Loucy (cell line): Measurements from ENCODE around the gene SNRNP200.

Experiments used
- H2AFZ ChIP-seq: fragments of 200-600 bp; sonication (generic); 2 replicates; pipeline ENCODE4 v1.6.0; 2016; ENCODE audit warnings: antibody characterized with exemption, mild to moderate bottlenecking, low read length, moderate library complexity
- H3F3A ChIP-seq: fragments of 200-600 bp; 2 replicates; pipeline ENCODE4 v1.6.0; 2016; ENCODE audit warnings: antibody characterized with exemption, low read depth, mild to moderate bottlenecking
- H3K27me3 ChIP-seq: fragments of 200-600 bp; sonication (generic); 2 replicates; pipeline ENCODE4 v1.6.1; 2014; ENCODE audit warnings: low read length, mild to moderate bottlenecking; ENCODE audit not compliant: insufficient read depth, poor library complexity, severe bottlenecking
- H3K36me3 ChIP-seq: fragments of 200-600 bp; sonication (generic); 2 replicates; pipeline ENCODE4 v1.6.1; 2016; ENCODE audit warnings: low read length; ENCODE audit not compliant: insufficient read depth
- H3K4me1 ChIP-seq: fragments of 200-600 bp; sonication (generic); 2 replicates; pipeline ENCODE4 v1.5.1; 2014; ENCODE audit warnings: low read length, mild to moderate bottlenecking; ENCODE audit not compliant: insufficient read depth, poor library complexity, severe bottlenecking
- H3K4me2 ChIP-seq: fragments of 200-600 bp; sonication (generic); 2 replicates; pipeline ENCODE4 v1.6.0; 2014; ENCODE audit warnings: antibody characterized with exemption, low read length, low read depth, mild to moderate bottlenecking; ENCODE audit not compliant: poor library complexity, severe bottlenecking
- H3K4me3 ChIP-seq: fragments of 200-600 bp; sonication (generic); 2 replicates; pipeline ENCODE4 v1.5.1; 2014; ENCODE audit warnings: low read length, mild to moderate bottlenecking, mixed read lengths; ENCODE audit not compliant: poor library complexity, severe bottlenecking
- H3K79me2 ChIP-seq: fragments of 200-600 bp; sonication (generic); 2 replicates; pipeline ENCODE4 v1.6.1; 2014; ENCODE audit warnings: low read length; ENCODE audit not compliant: insufficient read depth
- H3K9ac ChIP-seq: fragments of 200-600 bp; sonication (generic); 2 replicates; pipeline ENCODE4 v1.6.0; 2014; ENCODE audit warnings: mild to moderate bottlenecking, low read depth, low read length, moderate library complexity; ENCODE audit not compliant: poor library complexity, severe bottlenecking
- H3K9me2 ChIP-seq: fragments of 200-600 bp; sonication (generic); replicated peaks from 2 replicates; pipeline ENCODE4 v1.6.1; 2016; ENCODE audit warnings: low read depth, low read length, mixed read lengths
- H3K9me3 ChIP-seq: fragments of 200-600 bp; sonication (generic); 2 replicates; pipeline ENCODE4 v1.6.1; 2014; ENCODE audit warnings: mild to moderate bottlenecking, antibody characterized with exemption, low read length, low read depth; ENCODE audit not compliant: insufficient read depth
- H4K20me1 ChIP-seq: fragments of 200-600 bp; sonication (generic); 2 replicates; pipeline ENCODE4 v1.6.0; 2014; ENCODE audit warnings: antibody characterized with exemption, low read length, mild to moderate bottlenecking; ENCODE audit not compliant: insufficient read depth, poor library complexity, severe bottlenecking
- EZH2phosphoT487 ChIP-seq: fragments of 200-600 bp; IDR thresholded peaks from 2 replicates; pipeline ENCODE4 v1.6.1; 2018; ENCODE audit warnings: antibody characterized with exemption, mild to moderate bottlenecking, moderate library complexity, borderline replicate concordance
- TF ChIP-seq, protein P1 (sequence below): fragments of 200-600 bp; sonication (generic); conservative IDR thresholded peaks from 2 replicates; pipeline ENCODE4 v1.5.1; 2014; ENCODE audit warnings: mild to moderate bottlenecking, antibody characterized with exemption, low read length

SNRNP200 gene

DNA sequence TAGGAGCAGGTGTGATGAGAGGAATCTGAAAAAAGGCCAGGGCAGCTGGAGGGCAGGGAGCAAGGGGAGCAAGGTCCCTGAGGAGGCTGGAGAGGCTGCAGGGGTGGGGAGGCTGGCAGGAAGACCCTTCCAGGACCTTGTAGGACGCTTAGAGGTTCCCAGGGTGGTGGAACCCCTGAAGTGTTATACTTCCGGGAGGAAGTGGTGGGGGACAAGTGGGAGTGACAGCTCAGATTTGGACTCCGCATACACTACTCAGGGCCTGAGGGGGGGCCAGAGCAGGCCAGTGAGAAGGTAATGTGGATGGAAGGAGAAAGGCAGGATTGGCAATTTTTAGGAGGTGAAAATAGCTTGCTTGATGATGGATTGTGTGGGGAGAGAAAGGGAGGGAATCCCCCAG is 28.4 kb upstream of the SNRNP200 start:
- no peaks in the 10 kb centered on the region for H3K27me3 ChIP-seq
- H3K4me1 ChIP-seq, result peaks cover 27% of the 10 kb centered on the region
- H3K36me3 ChIP-seq, result no peaks in the 10 kb centered on the region
- peaks cover 7% of the 10 kb centered on the region for H4K20me1 ChIP-seq
- H3K4me3 ChIP-seq, result no peak overlapping the region
- peaks cover 38% of the 10 kb centered on the region for H3K79me2 ChIP-seq
- H3K9me2 ChIP-seq, result no peaks in the 10 kb centered on the region
- no peak overlapping the region for H3K9ac ChIP-seq
- TF ChIP-seq EZH2phosphoT487, result no peak
- TF ChIP-seq, protein P1, sequence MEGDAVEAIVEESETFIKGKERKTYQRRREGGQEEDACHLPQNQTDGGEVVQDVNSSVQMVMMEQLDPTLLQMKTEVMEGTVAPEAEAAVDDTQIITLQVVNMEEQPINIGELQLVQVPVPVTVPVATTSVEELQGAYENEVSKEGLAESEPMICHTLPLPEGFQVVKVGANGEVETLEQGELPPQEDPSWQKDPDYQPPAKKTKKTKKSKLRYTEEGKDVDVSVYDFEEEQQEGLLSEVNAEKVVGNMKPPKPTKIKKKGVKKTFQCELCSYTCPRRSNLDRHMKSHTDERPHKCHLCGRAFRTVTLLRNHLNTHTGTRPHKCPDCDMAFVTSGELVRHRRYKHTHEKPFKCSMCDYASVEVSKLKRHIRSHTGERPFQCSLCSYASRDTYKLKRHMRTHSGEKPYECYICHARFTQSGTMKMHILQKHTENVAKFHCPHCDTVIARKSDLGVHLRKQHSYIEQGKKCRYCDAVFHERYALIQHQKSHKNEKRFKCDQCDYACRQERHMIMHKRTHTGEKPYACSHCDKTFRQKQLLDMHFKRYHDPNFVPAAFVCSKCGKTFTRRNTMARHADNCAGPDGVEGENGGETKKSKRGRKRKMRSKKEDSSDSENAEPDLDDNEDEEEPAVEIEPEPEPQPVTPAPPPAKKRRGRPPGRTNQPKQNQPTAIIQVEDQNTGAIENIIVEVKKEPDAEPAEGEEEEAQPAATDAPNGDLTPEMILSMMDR, result no peak
- no peak overlapping the region for H2AFZ ChIP-seq
- H3K9me3 ChIP-seq, result no peaks in the 10 kb centered on the region
- H3K4me2 ChIP-seq, result peak overlapping the region; percentile 100
- no peaks in the 10 kb centered on the region for H3F3A ChIP-seq

DNA sequence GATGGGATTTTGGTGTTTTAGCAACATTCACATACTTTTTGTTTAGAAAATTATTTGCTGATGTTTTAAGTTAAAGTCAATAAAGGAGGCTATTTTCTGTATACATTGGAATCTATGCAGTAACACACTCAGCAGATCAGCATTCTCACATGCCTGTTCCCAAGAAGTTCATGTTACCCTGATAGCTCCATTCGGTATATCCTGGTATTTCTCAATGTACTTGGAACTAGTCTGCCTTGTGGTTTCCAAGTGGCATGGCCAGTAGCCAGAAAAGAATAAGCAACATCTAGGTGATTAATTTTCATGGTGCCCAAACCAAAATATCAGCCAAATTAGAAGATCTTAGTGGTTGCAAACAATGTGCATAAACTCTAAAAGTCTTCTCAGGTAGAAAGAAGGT is 25.1 kb upstream of the SNRNP200 start:
- Histone ChIP-seq H3K9ac (no peak overlapping the region), H3F3A (no peaks in the 10 kb centered on the region), H3K4me1 (peaks cover 14% of the 10 kb centered on the region), H3K4me3 (no peak overlapping the region), H3K79me2 (peaks cover 42% of the 10 kb centered on the region), H3K36me3 (no peaks in the 10 kb centered on the region; the same call in 1 of the 2 replicates), H3K4me2 (no peak overlapping the region), H3K9me2 (no peaks in the 10 kb centered on the region), H4K20me1 (peaks cover 4% of the 10 kb centered on the region), H3K9me3 (no peaks in the 10 kb centered on the region), H3K27me3 (no peaks in the 10 kb centered on the region), H2AFZ (no peak overlapping the region)
- TF ChIP-seq, protein P1, result no peak
- no peak for TF ChIP-seq EZH2phosphoT487

DNA sequence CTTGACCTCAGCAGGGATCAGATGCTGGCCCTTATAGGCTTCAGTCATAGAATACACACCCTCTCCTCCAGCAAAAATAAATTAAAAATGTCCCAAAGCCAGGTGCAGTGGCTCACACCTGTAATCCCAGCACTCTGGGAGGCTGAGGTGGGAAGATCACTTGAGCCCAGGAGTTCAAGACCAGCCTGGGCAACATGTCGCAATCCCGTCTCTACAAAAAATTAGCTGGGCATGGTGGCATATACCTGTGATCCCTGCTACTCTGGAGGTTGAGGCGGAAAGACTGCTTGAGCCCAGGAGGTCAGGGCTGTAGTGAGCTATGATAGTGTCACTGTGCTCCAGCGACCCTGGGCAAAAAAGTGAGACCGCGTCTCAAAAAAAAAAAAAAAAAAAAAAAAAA is 24.5 kb upstream of the SNRNP200 start:
- TF ChIP-seq, protein P1, result no peak
- TF ChIP-seq EZH2phosphoT487, result no peak
- Histone ChIP-seq H3K9me2 (no peaks in the 10 kb centered on the region), H3K4me2 (no peak overlapping the region), H3F3A (no peaks in the 10 kb centered on the region), H3K4me1 (peaks cover 13% of the 10 kb centered on the region), H3K27me3 (no peaks in the 10 kb centered on the region), H3K9ac (no peak overlapping the region), H4K20me1 (peaks cover 4% of the 10 kb centered on the region), H3K79me2 (peaks cover 45% of the 10 kb centered on the region), H2AFZ (no peak overlapping the region), H3K36me3 (no peaks in the 10 kb centered on the region; the same call in 1 of the 2 replicates), H3K4me3 (no peak overlapping the region), H3K9me3 (no peaks in the 10 kb centered on the region)
